GM12892 (cell line): ENCODE measurements around the gene DOCK9.

ENCODE experiments used
- POLR2A ChIP-seq: IDR thresholded peaks from 2 replicates; pipeline ENCODE4 v1.6.1; 2011; ENCODE audit warnings: low read depth, low read length, control low read depth
- POLR2AphosphoS5 ChIP-seq: IDR thresholded peaks from 2 replicates; pipeline ENCODE4 v1.6.1; 2011; ENCODE audit warnings: low read depth, low read length, control low read depth
- TAF1 ChIP-seq: IDR thresholded peaks from 2 replicates; pipeline ENCODE4 v1.6.1; 2011; ENCODE audit warnings: low read depth, mild to moderate bottlenecking, control low read depth, low read length, borderline replicate concordance

DNA sequence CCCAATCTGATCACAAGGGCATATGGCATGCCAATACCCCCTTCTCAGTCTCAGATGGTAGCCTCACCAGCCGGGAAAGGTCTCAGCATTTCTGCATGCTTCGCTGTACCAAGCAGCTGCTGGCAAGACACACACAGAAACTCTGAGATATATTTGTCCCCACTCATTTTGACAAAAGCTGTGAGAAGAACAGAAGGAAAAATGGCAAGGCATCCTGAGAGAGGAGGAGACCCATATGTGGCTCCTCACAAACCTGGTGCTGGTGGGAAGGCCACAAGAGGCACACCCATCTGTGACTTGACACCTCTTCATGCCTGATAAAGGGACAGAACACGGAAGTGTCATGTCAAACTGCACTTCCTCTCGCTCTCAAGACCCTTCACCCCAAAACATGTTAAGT is 36.7 kb upstream of the DOCK9 start:
- TF ChIP-seq POLR2A = no peak
- TF ChIP-seq POLR2AphosphoS5 = no peak
- no peak for TF ChIP-seq TAF1
